ENCODE measurements around the gene CACNA2D4. TPM values are rescaled to one million over a fixed set of nuclear protein-coding genes. Genes with fewer than 3 reads are reported as not detected.

CACNA2D4 gene
- total RNA-seq, 1 donor = 0.27 TPM

GRCh38 chr12:1811281-1811947 lies 107.0 kb downstream of the CACNA2D4 start:
- TF ChIP-seq CTCF (IDR thresholded peaks at IDR 0.05; ENCODE audit: insufficient read depth, low read length) = no peak
- H3K4me3 ChIP-seq (ENCODE audit: low read depth, low read length) = no peak overlapping the region
- no peak for DNase-seq (ENCODE audit: low read depth)

GRCh38 chr12:1810931-1811280 lies 107.5 kb downstream of the CACNA2D4 start:
- no peak for TF ChIP-seq CTCF (IDR thresholded peaks at IDR 0.05; ENCODE audit: insufficient read depth, low read length)
- no peak overlapping the region for H3K4me3 ChIP-seq (ENCODE audit: low read depth, low read length)
- DNase-seq (ENCODE audit: low read depth) = no peak

- no peak for TF ChIP-seq CTCF (IDR thresholded peaks at IDR 0.05; ENCODE audit: insufficient read depth, low read length)
- DNase-seq (ENCODE audit: low read depth) = no peak
- no peak overlapping the region for H3K4me3 ChIP-seq (ENCODE audit: low read depth, low read length)
Measured at GRCh38 chr12:1810201-1810930, 108.1 kb downstream of the CACNA2D4 start.

- no peak for DNase-seq (ENCODE audit: low read depth)
- no peak for TF ChIP-seq CTCF (IDR thresholded peaks at IDR 0.05; ENCODE audit: insufficient read depth, low read length)
- H3K4me3 ChIP-seq (ENCODE audit: low read depth, low read length) = no peak overlapping the region
Measured at GRCh38 chr12:1809591-1810190, 108.8 kb downstream of the CACNA2D4 start.

GRCh38 chr12:1808798-1809480 lies 109.5 kb downstream of the CACNA2D4 start:
- no peak for TF ChIP-seq CTCF (IDR thresholded peaks at IDR 0.05; ENCODE audit: insufficient read depth, low read length)
- no peak for DNase-seq (ENCODE audit: low read depth)
- H3K4me3 ChIP-seq (ENCODE audit: low read depth, low read length) = no peak overlapping the region

DNA sequence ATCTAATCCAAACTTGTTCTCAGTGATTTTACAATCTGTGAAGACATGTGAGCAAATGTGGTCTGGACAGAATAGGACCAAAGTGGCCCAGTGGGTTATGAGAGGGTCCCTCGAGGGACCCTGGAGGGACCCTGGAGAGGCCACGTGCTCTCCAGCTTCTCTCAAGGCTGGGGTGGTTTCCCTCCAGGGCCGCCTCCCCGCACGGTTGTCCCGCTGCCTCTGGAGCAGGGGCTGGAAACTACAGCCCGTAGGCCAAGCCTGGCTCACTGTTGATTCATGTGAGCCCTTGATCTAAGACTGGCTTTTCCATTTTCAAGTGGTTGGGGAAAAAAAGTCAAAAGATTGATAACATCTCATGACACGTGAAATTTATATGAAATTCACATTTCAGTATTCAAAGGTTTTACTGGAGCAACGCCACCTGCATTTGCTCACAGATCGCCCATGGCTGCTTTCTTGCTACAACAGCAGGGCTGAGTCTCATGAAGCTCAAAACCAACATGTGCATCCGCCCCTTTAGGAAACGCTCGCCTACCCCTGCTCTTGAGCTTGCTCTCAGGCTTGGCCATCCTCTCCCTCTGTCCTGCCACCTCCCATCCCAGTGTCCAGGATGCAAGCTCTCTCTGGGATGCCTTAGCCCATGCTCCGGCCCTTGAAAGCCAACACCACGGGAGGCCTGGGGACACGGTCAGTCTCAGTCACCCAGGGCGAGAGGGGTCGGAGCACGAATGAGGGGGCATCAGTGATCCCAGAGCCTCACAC lies 110.2 kb downstream of the CACNA2D4 start:
- no peak for TF ChIP-seq CTCF (IDR thresholded peaks at IDR 0.05; ENCODE audit: insufficient read depth, low read length)
- no peak overlapping the region for H3K4me3 ChIP-seq (ENCODE audit: low read depth, low read length)
- DNase-seq (ENCODE audit: low read depth) = no peak
